BLaER1 (cell line): ENCODE measurements around the gene CAMK2D.

ENCODE experiments used
- H3K27ac ChIP-seq: shearing (Covaris generic); formaldehyde crosslinking; 2 replicates; pipeline ENCODE4 v1.8.1; 2022
- H3K27me3 ChIP-seq: shearing (Covaris generic); formaldehyde crosslinking; 2 replicates; pipeline ENCODE4 v1.8.1; 2022
- H3K36me3 ChIP-seq: shearing (Covaris generic); formaldehyde crosslinking; 2 replicates; pipeline ENCODE4 v1.8.1; 2022
- H3K4me1 ChIP-seq: shearing (Covaris generic); formaldehyde crosslinking; 2 replicates; pipeline ENCODE4 v1.8.1; 2022
- H3K4me2 ChIP-seq: shearing (Covaris generic); formaldehyde crosslinking; 2 replicates; pipeline ENCODE4 v1.8.1; 2022
- H3K4me3 ChIP-seq: shearing (Covaris generic); formaldehyde crosslinking; 2 replicates; pipeline ENCODE4 v1.8.1; 2022
- H3K9ac ChIP-seq: shearing (Covaris generic); formaldehyde crosslinking; 2 replicates; pipeline ENCODE4 v1.8.1; 2022
- H3K9me3 ChIP-seq: shearing (Covaris generic); formaldehyde crosslinking; 2 replicates; pipeline ENCODE4 v1.8.1; 2022
- H4K20me1 ChIP-seq: shearing (Covaris generic); formaldehyde crosslinking; 2 replicates; pipeline ENCODE4 v1.8.1; 2022
- Cebpa-rat ChIP-seq: shearing (Covaris generic); IDR thresholded peaks from 2 replicates; pipeline ENCODE4 v1.8.1; 2022

Gene CAMK2D

DNA sequence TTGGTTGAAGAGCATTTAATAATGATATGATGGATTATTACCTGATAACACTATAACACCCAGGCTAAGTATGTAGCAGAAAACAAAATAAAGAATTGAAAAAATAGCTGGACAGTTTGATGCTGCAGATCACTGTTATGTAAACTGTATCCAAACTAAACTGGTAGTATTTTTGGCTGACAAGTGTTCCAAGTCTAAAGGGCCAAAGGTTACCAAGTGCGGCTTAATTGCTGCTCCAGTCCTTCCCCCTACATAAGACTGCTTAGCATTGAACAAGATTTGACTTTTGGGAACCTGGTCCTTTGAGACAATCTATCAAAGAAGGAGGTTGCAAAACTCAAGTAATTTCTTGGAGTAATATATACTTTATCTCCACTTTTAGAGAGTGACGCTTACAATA, 249.6 kb downstream of the CAMK2D start:
- Histone ChIP-seq H3K4me1 (no peaks in the 10 kb centered on the region), H4K20me1 (no peaks in the 10 kb centered on the region), H3K27ac (no peak overlapping the region), H3K9me3 (no peaks in the 10 kb centered on the region), H3K9ac (no peak overlapping the region), H3K4me2 (no peak overlapping the region), H3K36me3 (peaks cover 77% of the 10 kb centered on the region), H3K27me3 (no peaks in the 10 kb centered on the region), H3K4me3 (no peak overlapping the region)
- no peak for TF ChIP-seq Cebpa-rat

DNA sequence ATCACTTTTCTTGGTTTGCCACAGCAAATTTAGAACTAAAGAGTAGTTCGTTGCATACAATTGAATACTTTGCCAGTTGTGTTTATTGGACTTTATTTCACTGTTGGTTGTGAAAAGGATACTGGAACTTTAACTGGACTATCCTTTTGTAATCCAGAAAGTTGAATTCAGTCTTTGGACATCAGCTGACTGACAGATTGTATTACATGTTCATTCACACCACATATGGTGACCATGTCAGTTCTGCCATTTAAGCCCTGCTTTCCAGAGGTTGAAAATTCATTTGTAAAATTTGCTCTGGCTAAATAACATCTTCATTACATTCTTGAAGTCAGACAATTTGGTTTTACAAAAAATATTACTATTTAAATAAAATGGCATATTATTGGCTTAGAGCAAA, 251.7 kb downstream of the CAMK2D start:
- H3K4me1 ChIP-seq = no peaks in the 10 kb centered on the region
- no peak overlapping the region for H3K9ac ChIP-seq
- peaks cover 79% of the 10 kb centered on the region for H3K36me3 ChIP-seq
- H3K4me2 ChIP-seq = no peak overlapping the region
- H3K27ac ChIP-seq = no peak overlapping the region
- H3K4me3 ChIP-seq = no peak overlapping the region
- H4K20me1 ChIP-seq = no peaks in the 10 kb centered on the region
- no peak for TF ChIP-seq Cebpa-rat
- no peaks in the 10 kb centered on the region for H3K9me3 ChIP-seq
- H3K27me3 ChIP-seq = no peaks in the 10 kb centered on the region

DNA sequence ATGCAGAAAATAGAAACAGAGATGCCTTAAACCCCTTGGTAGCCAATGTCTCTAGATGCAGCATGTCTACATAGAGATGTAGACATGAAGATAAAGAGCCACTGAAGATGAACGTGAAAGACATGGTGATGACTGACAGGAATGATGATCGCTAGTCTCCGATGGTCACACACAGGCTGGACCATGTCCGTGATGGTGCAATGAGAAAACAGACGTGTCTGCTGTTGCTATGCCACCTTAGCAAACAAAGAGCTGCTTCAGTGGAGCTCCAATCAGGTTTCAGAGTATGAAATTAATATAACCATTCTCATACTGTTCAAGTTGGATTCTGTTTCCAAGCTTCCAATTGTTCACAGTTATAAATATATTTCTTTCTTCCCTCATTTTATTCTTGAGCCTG, 256.5 kb downstream of the CAMK2D start:
- TF ChIP-seq Cebpa-rat = no peak
- Histone ChIP-seq H3K27me3 (no peaks in the 10 kb centered on the region), H3K9ac (no peak overlapping the region), H3K4me1 (no peaks in the 10 kb centered on the region), H3K9me3 (no peaks in the 10 kb centered on the region), H3K27ac (no peak overlapping the region), H3K36me3 (peaks cover 71% of the 10 kb centered on the region), H4K20me1 (no peaks in the 10 kb centered on the region), H3K4me2 (no peak overlapping the region), H3K4me3 (no peak overlapping the region)

DNA sequence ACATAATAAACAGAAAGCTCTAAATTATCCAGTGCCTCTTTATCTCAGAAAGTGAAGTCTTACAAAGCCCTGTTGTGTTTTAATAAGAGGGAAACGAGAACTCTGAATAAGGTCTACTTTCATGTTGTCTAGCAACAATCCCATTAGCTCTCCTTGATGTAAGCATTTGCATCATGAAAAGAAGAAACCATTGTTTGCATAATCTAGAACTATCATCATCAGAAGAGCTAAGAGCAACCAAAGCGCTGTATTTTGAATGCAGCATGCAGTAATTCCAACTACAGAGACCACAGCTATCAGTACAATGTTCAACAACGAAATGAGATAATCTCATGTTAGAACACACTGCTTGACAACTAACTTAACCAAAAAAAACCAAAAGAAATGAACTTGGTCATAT, 257.1 kb downstream of the CAMK2D start:
- no peak for TF ChIP-seq Cebpa-rat
- Histone ChIP-seq H3K36me3 (peaks cover 69% of the 10 kb centered on the region), H3K4me3 (no peak overlapping the region), H3K9ac (no peak overlapping the region), H3K27me3 (no peaks in the 10 kb centered on the region), H4K20me1 (no peaks in the 10 kb centered on the region), H3K4me2 (no peak overlapping the region), H3K4me1 (no peaks in the 10 kb centered on the region), H3K9me3 (no peaks in the 10 kb centered on the region), H3K27ac (no peak overlapping the region)

DNA sequence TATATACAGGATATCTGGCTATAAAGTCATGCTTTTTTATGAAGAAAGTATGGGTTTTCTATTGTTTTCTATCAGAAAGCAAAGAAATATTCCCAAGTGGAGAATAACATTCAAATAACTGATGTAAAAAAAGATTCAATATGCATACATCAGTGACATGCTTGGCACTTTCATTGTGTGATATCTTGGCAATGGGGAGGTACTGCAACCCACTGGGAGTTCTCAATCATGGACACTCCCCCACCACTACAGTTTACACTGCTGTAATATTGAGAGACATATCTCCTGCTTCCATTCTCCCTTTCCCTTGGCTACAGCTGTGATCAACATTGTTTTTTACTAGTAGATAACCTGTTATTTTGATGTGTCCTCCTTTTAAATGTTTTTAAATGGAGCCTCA, 257.8 kb downstream of the CAMK2D start:
- Histone ChIP-seq H3K27me3 (no peaks in the 10 kb centered on the region), H3K9me3 (no peaks in the 10 kb centered on the region), H3K27ac (no peak overlapping the region), H3K4me1 (no peaks in the 10 kb centered on the region), H4K20me1 (no peaks in the 10 kb centered on the region), H3K4me2 (no peak overlapping the region), H3K9ac (no peak overlapping the region), H3K36me3 (peaks cover 72% of the 10 kb centered on the region), H3K4me3 (no peak overlapping the region)
- no peak for TF ChIP-seq Cebpa-rat

DNA sequence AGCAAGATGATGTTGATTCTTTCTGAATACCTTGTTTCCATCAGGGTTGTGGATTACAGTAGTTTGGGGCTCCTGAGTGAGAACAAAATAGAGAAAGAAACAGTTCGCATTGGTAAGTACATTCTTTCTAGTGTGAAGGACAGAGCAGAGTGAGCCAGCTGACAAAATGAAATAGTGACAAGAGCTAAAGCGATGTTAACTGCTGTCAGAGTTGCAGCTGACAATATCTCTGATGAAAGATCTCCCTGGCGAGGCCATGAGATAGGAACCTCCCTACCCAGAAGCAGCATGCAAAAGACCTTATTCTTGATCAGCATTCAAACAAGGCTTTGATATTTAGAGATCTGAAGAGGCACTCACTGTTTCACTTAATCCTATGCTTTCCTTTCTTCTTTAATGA, 258.6 kb downstream of the CAMK2D start:
- H4K20me1 ChIP-seq = no peaks in the 10 kb centered on the region
- H3K27me3 ChIP-seq = no peaks in the 10 kb centered on the region
- H3K9me3 ChIP-seq = no peaks in the 10 kb centered on the region
- no peaks in the 10 kb centered on the region for H3K4me1 ChIP-seq
- no peak overlapping the region for H3K4me3 ChIP-seq
- H3K36me3 ChIP-seq = peaks cover 73% of the 10 kb centered on the region
- no peak overlapping the region for H3K4me2 ChIP-seq
- H3K27ac ChIP-seq = no peak overlapping the region
- no peak for TF ChIP-seq Cebpa-rat
- H3K9ac ChIP-seq = no peak overlapping the region

DNA sequence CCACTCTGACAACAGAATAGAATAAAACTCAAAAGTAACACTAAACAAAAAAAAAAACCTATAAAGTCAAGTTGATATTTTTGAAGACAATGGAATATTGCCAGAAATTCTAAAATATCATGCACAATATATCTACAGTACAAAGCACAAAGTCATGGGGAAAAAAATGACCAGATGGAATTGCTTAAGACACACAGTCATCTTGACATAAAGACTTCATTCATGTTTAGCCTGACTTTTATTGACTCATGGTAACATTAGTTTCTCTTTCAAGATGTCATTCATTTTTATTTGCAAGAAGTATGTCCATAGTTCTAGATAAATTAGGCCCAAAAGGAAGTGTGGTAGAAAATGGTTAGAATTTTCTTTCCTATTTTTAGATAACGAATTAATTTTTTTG, 259.1 kb downstream of the CAMK2D start:
- TF ChIP-seq Cebpa-rat = no peak

DNA sequence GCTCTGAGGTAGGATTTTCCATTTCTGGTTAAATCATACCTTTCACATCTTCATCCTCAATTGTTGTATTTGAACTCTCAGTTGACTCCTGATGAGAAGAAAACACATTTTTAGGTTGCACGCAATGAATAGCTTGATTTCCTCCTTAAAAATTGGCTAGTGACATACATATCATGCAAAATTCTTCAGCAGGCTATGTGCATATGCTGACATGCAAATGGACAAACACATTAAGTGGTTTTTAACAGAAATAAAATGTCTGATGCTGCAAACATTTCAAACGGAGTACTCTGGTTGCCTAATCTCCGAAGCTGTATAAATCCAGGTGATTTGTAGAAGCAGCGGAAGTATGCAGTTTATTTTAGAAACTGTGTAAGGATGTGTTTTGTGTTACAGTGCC, 261.1 kb downstream of the CAMK2D start:
- Histone ChIP-seq H3K36me3 (peaks cover 80% of the 10 kb centered on the region), H3K4me1 (0 out of 2 replicates have a peak, but pooled peaks cover 6% of the 10 kb centered on the region)

More for the DNA sequence above, 259.1 kb downstream of the CAMK2D start:
- Histone ChIP-seq H3K4me1 (no peaks in the 10 kb centered on the region), H3K4me2 (no peak overlapping the region), H3K27ac (no peak overlapping the region), H3K27me3 (no peaks in the 10 kb centered on the region), H3K36me3 (peaks cover 77% of the 10 kb centered on the region), H3K9ac (no peak overlapping the region), H3K4me3 (no peak overlapping the region), H4K20me1 (no peaks in the 10 kb centered on the region), H3K9me3 (peaks cover 2% of the 10 kb centered on the region; the same call in 1 of the 2 replicates)

DNA sequence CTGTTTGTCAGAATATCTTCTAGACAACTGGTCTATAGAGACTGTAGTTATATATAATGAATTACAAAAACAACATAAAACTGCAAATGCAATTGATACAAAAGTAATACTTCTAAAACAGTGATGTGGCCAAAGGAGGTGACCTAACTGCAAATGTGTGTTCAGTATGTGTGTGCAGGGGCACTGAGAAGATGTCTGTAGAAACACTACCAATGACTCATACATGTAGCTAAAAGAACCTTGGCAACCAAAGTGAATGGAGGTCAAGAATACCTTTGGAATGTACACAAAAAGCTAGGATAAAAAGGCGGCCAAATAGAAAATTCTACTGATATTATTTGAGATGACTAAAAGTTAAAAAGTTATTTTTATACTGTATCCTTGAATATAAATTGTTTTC, 261.8 kb downstream of the CAMK2D start:
- Histone ChIP-seq H3K36me3 (peaks cover 80% of the 10 kb centered on the region), H3K9ac (no peak overlapping the region), H3K4me1 (0 out of 2 replicates have a peak, but pooled peaks cover 6% of the 10 kb centered on the region), H3K4me2 (no peak overlapping the region), H3K9me3 (peaks cover 26% of the 10 kb centered on the region), H3K4me3 (no peak overlapping the region), H4K20me1 (no peaks in the 10 kb centered on the region), H3K27ac (no peak overlapping the region), H3K27me3 (no peaks in the 10 kb centered on the region)
- TF ChIP-seq Cebpa-rat = no peak

More for the DNA sequence above, 261.1 kb downstream of the CAMK2D start:
- TF ChIP-seq Cebpa-rat = no peak
- no peaks in the 10 kb centered on the region for H3K27me3 ChIP-seq
- H4K20me1 ChIP-seq = no peaks in the 10 kb centered on the region
- no peak overlapping the region for H3K4me2 ChIP-seq
- no peak overlapping the region for H3K4me3 ChIP-seq
- peaks cover 19% of the 10 kb centered on the region for H3K9me3 ChIP-seq
- no peak overlapping the region for H3K27ac ChIP-seq
- no peak overlapping the region for H3K9ac ChIP-seq

DNA sequence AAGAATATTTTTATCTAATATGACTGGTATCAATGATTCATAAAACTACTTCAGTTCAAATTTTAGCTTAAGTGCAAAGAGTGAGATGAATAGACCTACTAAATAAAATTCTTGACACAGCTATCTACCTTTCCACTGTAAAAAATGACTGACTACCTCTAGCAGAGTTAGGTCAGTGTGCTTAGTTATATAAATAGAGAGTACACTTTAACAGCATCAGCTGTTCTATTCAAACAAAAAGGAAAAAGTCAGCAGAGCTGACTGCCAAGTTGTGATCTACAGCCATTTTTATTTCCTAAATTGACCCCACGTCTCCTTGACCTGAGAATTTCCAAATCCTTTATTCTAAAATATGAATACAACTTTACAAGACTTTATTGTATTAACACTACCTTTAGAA, 262.4 kb downstream of the CAMK2D start:
- Histone ChIP-seq H3K36me3 (peaks cover 77% of the 10 kb centered on the region), H3K9me3 (peaks cover 26% of the 10 kb centered on the region), H3K27ac (no peak overlapping the region), H4K20me1 (no peaks in the 10 kb centered on the region), H3K4me1 (0 out of 2 replicates have a peak, but pooled peaks cover 6% of the 10 kb centered on the region), H3K4me3 (no peak overlapping the region), H3K9ac (no peak overlapping the region), H3K27me3 (no peaks in the 10 kb centered on the region), H3K4me2 (no peak overlapping the region)
- no peak for TF ChIP-seq Cebpa-rat
